Stimulated activated naive CD8-positive, alpha-beta T cell treated with anti-CD3 and anti-CD28 coated beads, Interleukin-15, Interleukin-2, amounts not matched to agents 100 U/mL and 50 U/mL, for 24 hours (primary cell): ENCODE data around the gene ZBTB49.

Experiments used
- ATAC-seq: fragments of 150-1000 bp; cut with Tn5 transposase; one replicate; pipeline ENCODE4 v1.10.0; 2021
- DNase-seq: peaks from one replicate; pipeline ENCODE4 v3.0.0; 2021

Gene ZBTB49

DNA sequence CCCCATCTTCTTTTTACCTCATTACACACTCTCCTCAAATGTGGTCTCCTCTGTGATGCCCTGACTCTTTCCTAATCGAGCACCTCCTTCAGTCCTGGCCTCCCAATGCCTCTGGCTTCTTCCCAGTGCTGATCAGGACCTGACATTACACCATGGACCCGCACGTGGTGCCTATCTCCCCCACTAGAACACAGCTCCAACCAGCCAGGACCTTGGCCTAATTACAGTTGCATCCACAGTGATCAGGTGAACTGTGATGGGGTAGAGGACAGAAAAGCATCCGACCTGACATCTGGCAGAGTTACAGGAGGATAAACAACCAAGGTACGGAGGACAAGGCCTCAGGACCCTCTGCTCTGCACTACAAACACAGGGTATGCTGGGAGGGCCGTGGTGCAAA, 12.5 kb upstream of the ZBTB49 start:
- no peak for ATAC-seq

DNA sequence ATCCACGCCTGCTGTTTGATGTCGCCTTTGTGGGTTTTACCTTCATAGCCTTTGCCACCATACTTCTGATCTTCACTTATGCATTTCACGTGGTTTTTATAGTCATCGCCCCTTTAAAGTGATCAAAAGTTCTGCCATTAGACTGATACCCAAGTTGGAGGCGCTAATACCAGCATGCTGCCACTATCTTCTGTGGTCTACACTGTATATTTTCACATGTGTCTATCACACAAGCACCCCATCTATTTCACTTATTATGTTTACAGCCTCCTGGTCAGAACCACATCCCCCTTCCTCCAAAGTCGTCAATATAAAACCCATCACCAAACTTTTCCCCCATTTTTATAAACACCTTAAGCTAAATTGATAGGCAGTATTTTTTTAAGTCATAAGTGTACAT, 8.3 kb upstream of the ZBTB49 start:
- no peak for DNase-seq
- no peak for ATAC-seq

More for the DNA sequence above, 12.5 kb upstream of the ZBTB49 start:
- no peak for DNase-seq

DNA sequence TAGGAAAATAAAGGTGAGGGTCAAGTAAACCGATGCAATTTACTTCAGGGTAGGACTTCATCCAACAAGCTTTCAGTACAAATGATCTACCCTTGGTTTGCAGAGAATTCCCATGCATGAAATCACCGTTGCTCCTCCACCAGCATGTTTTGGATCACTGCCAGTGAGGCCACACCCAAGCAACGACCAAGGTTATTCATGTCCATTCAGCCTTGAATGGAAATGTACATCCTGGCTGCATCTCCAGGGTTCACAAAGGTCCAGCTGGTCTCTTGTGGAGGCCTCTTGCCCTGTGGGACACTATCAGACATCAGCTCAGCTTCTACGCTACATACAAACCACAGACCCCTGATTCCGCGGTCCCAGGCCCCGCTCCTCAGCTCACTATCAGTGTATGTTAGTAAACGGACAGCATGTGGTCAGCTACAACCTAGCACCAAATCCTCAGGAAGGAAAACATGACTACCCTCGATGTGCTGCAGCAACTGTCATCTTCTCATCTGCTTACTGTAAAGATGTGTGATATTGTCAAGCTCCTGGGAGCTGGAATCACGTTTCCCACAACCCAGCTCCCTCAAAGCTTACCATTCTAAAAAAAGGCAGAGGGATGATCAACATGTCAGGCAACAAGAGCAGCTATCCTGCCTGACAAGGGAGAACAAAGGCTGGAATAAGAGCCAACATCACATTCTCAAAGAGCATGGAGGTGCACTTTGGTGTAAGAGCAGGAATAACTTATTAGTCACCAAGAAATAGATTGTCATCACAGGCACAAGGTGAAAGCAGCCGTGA, 5.0 kb upstream of the ZBTB49 start:
- DNase-seq: no peak
- ATAC-seq: no peak

DNA sequence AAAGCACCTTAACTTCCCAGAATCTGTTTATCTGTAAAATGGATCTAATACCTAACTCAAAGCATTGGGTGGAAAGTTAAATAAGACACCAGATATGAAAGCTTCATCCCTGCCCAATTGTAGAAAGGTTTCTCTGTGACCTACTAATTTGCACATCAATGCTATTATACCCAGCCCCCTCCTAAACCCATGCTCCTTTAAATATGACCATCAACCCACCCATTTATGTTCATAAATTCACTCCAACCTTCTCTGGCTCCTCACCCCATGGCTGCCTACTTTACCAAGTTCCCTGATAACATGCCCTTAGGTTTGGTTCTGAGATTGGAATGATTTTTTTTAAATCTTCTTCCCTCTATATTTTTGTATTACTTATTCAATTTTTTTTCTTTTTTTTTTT, 2.0 kb upstream of the ZBTB49 start:
- DNase-seq: no peak
- ATAC-seq: no peak

DNA sequence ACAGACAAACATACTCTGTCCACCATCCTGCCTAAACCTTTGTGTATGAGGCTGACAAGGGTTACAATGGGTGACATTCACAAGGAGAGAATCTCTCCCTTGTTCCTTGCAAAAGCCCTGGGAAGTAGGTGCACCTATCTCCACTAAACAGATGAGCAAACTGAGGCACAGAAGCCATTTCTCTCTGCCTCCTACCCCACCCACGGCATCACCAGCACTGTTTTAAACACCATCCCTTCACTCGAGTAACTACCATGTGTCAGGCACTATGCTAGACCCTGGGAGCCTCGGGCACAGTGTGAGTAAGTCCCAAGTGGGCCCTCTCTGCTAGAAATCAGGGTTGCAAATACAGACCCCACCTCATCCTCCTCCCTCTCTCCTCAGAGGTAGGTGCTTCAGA, 996 bp upstream of the ZBTB49 start:
- ATAC-seq (no peak), DNase-seq (no peak)

DNA sequence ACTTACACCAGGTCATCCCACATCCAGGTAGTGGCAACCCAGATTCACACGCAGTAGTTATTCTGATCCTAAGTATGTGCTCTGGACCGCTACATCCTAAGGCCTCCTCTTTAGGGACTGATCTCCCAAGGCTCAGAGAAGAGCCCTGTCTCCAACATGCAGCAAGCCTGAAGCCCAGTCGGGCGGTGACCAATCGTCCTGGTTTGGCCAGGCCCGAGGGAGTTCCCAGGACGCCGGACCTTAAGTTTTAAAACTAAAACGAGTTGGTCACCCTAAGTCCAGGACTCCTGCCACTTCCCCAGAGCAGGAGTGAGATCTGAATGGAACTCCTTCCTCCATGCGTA, 482 bp upstream of the ZBTB49 start:
- ATAC-seq (peak; percentile 14), DNase-seq (no peak)

DNA sequence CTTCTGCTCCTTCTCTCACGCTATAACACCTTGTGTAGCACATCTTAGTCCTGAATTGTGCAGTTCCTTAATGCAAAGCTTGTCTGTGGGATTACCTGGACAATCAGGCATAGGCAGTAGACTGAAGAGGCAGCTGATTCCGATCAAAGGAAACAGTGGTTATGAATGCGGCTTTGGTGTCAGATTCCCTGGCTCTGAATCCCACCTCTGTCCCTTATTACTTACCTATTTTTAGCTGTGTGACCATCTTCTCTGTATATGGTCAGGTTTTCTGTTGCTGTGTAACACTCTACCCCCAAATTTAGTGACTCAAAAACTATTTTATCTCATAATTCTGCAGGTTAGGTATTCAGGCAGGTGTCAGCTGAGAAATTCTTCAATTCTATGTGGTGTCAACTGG, 3.2 kb downstream of the ZBTB49 start:
- DNase-seq: no peak
- no peak for ATAC-seq

DNA sequence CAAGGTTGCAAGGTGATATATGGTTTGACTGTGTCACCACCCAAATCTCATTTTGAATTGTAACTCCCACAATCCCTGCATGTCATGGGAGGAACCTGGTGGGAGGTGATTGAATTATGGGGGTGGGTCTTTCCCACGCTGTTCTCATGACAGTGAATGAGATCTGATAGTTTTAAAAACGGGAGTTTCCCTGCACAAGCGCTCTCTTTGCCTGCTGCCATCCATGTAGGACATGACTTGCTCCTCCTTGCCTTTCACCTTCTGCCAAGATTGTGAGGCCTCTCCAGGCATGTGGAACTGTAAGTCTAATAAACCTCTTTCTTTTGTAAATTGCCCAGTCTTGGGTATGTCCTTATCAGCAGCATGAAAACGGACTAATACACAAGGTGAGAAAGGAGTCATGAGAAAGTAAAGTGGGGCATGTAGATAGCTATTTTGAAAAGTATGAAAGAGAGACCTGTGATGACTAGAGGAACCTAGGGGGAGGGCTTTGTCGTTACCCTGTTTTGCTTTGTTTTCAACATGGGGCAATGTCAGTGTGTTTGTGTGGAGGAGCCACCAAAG, 6.3 kb downstream of the ZBTB49 start:
- no peak for ATAC-seq
- DNase-seq: no peak

DNA sequence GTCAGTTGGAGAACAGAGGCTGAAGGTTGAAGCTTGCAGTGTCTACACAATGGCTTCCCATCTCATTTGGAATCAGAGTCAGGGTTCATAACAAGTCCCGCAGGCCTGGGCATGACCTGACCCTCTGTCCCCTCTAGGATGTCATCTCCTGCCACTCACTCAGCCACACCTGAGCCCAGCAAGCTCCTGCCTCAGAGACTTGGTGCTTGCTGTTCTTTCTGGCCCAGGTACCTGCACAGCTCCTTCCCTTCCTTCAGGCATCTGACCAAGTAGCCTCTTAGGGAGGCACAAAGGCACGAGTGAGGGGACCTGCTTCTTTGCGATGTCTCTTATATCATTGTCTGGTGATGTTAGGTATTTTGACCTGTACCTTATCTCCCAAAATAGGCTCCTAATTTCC, 9.0 kb downstream of the ZBTB49 start:
- no peak for ATAC-seq
- no peak for DNase-seq

DNA sequence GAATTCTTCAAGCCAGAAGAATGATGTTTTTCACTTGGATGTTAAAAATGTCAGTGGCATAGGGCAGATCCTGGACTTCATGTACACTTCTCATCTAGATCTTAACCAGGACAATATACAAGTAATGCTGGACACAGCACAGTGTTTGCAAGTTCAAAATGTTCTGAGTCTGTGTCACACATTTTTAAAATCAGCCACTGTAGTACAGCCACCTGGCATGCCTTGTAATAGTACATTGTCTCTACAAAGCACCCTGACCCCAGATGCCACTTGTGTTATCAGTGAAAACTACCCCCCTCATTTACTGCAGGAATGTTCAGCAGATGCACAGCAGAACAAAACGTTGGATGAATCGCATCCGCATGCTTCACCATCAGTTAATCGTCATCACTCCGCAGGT, 11.9 kb downstream of the ZBTB49 start:
- DNase-seq (no peak), ATAC-seq (no peak)

DNA sequence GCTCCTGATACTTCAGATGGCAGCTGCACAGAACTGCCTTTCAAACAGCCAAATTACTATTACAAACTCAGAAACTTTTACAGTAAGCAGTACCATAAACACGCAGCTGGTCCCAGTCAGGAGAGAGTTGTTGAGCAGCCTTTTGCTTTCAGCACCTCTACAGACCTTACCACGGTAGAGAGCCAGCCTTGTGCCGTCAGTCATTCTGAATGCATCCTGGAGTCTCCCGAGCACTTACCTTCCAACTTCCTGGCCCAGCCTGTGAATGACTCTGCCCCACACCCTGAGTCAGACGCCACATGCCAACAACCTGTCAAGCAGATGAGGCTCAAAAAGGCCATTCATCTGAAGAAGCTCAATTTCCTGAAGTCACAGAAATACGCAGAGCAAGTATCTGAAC, 12.4 kb downstream of the ZBTB49 start:
- DNase-seq (no peak), ATAC-seq (no peak)

DNA sequence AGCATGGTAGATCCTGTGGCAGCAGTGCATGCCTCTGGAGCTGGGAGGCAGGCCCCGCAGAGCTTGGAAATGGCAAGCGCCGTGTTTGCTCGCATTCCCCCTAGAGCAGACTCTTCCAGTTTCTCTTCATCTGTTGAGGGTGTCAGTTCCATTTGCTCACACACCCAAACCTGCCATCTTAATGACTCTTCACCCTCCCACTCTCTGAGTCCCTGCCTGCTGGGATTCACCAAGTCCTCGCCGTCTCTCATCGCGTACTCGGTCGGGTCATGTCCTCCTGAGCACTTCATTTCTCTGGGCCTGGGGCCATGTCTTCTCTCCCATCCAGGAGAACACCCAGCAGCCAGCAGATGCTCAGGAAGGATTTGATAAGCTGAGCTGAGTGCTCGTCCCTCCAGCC, 16.9 kb downstream of the ZBTB49 start:
- ATAC-seq (no peak), DNase-seq (no peak)

DNA sequence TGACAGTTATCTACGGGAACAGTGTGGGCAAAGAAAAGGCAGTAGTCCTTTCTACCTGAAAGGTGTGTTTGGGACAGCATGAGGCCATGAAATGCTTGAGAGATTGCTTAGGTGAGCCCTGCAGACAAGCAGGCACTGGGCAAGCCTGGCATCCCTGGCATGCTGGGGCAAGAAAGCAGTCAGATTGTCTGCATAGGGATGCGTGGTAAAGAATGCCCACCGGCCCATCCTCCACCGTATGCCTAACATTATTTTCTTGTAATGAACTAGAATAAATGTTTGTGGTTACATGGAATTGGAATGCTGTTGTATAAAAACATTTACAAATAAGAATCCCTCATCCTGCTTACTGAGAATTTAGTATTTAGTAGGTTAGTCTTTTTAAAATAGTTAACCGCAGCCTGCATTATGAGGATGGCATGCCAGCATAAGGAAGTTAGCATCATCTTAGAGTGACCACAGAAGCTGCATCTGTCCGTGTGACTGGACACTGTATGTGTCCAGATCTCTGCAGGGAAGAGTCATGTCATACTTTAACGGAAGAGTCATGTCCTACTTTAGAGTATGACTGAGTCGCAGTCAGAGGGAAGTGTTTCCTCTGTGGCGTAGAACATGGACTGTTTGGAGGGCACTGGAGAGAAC, 18.9 kb downstream of the ZBTB49 start:
- no peak for DNase-seq
- ATAC-seq: no peak

DNA sequence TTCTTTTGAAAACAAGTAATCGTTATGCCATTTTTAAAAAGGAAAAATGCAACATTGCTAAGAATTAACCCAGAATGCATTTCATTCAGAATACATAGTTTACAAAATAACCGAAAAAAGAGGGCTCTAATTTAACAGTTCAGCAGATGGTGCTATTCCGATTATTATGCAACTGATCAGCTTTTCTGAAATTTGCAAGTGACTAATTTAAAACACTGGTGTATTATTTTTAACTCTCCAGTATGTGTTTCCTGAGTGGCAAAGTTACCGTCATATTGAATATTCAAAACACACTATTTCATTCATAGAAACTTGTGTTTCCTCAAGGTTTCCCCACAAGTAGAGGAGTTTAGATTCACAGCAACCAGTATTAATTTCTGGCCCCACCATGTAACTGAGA, 21.1 kb downstream of the ZBTB49 start:
- ATAC-seq: no peak
- DNase-seq: no peak

DNA sequence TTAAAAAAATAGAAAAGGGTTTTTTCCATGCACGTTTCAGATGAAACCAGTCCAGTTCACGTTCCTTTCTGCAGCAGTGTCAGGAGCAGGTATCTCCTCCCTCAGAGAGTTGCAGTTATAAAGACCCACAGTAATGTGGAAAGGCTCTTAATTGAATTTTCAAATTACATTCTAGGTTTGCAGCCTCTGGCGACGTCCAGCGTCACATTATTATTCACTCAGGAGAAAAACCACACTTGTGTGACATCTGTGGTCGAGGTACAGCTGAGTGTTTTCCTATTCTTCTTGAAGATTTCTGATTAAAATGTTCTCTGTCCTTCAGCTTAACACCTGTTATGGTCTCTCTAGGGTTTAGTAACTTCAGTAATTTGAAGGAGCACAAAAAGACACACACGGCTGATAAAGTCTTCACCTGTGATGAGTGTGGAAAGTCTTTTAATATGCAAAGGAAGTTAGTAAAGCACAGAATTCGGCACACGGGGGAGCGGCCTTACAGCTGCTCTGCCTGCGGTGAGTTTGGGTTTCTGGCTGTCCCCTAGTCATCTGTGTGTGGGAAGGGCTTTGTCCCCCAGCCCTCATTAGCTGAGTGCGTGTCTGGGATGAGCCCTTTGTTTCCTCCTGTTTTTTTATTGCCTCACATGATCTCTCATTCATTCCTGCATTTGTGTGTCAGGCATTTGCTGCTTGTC, 25.6 kb downstream of the ZBTB49 start:
- no peak for ATAC-seq
- no peak for DNase-seq

DNA sequence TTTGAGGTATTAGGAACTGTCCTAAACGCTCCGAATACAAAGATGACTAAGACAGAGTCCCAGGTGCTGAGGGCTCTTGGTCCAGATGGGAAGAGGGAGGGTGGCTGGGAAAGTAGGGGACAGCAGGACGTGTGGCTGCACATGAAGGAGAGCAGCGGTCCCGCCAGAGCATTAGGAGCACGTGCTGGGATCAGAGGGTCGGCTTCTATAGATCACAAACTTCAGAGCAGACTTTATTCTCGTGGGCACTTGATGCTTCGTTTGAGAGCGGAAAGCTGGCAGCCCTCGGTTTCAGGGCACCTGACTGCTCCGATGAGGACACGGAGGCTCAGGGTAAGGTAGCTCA, 26.1 kb downstream of the ZBTB49 start:
- DNase-seq: no peak
- no peak for ATAC-seq

DNA sequence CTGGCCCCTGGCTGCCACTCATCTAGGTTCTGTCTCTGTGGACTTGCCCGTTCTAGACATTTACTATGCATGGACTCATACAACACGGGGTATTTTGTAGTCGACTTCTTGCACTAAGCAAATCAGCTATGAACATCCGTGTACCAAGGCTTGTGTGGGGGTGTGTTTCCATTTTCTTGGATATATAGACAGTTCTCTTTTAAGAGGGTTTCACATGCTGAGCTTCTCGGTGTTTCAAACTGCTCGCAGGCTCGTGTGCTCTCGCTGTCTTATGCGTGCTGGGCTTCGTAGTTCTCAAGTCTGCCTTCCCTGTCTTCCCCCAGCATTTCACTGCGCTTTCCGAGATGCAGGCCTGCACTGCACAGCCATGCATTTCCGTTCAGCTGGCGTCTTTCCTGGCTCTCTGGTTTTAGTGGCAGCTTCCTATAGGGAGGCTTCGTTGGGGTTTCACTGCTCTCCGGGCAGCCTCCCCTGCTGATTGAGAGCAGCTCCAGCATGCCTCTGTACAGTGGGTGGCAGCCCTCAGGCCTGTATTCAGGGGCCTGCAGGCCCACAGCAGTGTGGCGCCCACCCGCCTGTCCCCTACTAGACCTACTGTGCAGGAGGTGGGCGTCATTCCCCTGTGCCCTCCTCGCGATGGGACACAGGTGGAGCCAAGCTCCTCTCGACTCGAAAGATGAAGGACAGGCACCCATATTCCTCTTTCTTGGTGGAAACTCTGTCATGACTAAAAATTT, 27.6 kb downstream of the ZBTB49 start:
- DNase-seq (no peak), ATAC-seq (no peak)

DNA sequence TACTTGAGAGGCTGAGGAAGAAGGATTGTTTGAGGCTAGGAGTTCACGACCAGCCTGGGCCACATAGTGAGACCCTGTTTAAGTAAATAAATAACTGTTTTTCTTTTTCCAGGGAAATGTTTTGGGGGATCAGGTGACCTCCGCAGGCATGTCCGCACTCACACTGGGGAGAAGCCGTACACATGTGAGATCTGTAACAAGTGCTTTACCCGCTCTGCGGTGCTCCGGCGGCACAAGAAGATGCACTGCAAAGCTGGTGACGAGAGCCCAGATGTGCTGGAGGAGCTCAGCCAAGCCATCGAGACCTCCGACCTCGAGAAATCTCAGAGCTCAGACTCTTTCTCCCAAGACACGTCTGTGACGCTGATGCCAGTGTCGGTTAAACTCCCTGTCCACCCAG, 30.5 kb downstream of the ZBTB49 start:
- ATAC-seq (no peak), DNase-seq (no peak)

DNA sequence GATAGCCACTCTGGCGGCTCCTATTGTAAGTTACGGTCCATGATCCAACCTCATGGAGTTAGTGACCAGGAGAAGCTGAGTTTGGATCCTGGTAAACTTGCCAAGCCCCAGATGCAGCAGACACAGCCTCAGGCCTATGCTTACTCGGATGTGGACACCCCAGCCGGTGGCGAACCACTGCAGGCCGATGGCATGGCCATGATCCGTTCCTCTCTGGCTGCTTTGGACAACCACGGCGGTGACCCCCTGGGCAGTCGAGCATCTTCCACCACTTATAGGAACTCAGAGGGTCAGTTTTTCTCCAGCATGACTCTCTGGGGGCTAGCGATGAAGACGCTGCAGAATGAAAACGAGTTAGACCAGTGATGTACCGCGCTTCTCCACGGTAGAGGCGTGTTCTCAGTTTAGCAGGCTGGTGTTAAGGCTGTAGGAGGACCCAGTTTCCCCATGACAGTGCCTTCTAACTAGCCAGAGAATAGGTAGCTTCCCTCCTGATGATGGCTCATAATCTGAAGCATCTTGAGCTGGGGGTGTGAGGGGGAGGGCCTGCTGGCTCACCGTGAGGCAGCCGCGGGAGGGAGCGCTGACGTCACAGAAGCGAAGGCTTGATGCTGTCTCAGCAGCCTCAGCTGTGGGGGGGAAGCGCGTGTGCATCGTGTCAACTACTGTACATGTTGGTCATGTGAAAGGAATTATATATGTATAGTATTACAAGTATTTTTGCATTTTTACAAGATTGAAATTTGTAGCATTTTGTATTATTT, 31.1 kb downstream of the ZBTB49 start:
- no peak for DNase-seq
- ATAC-seq: no peak

DNA sequence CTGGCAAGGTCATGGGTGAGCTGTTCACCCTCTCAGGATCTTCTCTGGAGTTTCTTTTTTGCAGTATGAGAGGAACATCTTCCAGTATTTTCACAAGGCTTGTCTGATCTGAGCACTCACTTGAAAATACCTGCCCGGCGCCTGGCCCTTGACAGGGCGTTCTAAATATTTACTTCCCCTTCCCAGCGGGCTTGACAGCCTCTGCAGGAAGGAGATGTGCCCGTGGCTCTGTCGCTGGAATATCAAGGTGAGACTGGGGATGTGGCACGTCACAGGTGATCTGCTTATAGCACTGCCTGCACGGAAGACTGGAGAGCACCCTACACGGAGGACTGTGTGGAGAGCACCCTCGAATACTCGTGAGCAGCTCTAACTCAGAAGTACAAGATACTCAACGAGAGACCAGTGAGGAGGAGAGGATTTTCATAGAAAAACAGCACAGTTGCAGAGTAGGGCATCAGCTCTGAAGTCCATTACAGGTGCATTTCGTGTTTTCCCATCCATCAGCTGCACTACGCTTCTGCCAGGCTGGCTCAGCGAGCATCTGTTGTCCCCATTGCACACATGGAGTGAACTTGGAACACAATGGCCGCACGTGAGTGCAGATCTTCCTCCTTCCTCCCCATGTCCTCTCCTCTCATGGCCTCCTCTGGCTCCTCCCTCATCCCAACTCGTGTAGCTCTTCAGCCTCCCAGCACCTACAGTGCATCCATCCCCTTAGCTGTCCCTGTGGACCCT, 32.1 kb downstream of the ZBTB49 start:
- ATAC-seq: no peak
- DNase-seq: no peak
